H1 (cell line): Measurements from ENCODE around the gene MICOS13. TPM values are rescaled to one million over a fixed set of nuclear protein-coding genes. Genes with fewer than 3 reads are reported as not detected.

Source experiments
- BRCA1 ChIP-seq: IDR thresholded peaks from 2 replicates; pipeline ENCODE4 v1.6.1; 2012; ENCODE audit warnings: low read depth, low read length, improper control_type of control experiment
- CHD7 ChIP-seq: fragments of 300-600 bp; sonication (generic); IDR thresholded peaks from 2 replicates; pipeline ENCODE4 v1.7.1; 2012; ENCODE audit warnings: low read length, moderate library complexity, mild to moderate bottlenecking, inconsistent platforms; ENCODE audit not compliant: insufficient replicate concordance
- JUND ChIP-seq: IDR thresholded peaks from 2 replicates; pipeline ENCODE4 v1.6.1; 2011; ENCODE audit warnings: mild to moderate bottlenecking, improper control_type of control experiment, low read length
- KDM4A ChIP-seq: IDR thresholded peaks from one replicate; pipeline ENCODE4 v1.7.1; 2012; ENCODE audit warnings: low read depth, mild to moderate bottlenecking, moderate library complexity, low read length, inconsistent platforms; ENCODE audit not compliant: severe bottlenecking
- RNF2 ChIP-seq: fragments of 200-900, 300-1000 bp; sonication (generic); IDR thresholded peaks from 2 replicates; pipeline ENCODE4 v1.7.1; 2016; ENCODE audit warnings: borderline replicate concordance, low read depth, mild to moderate bottlenecking, antibody characterized with exemption, low read length; ENCODE audit not compliant: poor library complexity, severe bottlenecking; ENCODE audit errors: missing control alignments
- SAP30 ChIP-seq: fragments of 300-600 bp; sonication (generic); IDR thresholded peaks from 2 replicates; pipeline ENCODE4 v1.7.1; 2012; ENCODE audit warnings: low read length, moderate library complexity, mild to moderate bottlenecking, inconsistent platforms; ENCODE audit not compliant: insufficient read depth, insufficient replicate concordance
- YY1 ChIP-seq: IDR thresholded peaks from 2 replicates; pipeline ENCODE4 v1.6.1; 2011; ENCODE audit warnings: low read depth, mild to moderate bottlenecking, low read length
- polyA plus RNA-seq, 7 experiments: library from polyadenylated mRNA; depleted of rRNA in 3 of 7; stranded (reverse) in 5 of 7; unstranded in 2 of 7; fragments of >200 nt in 5 of 7; fragments of 200-250 nt in 2 of 7; gene quantifications; 1 replicate in 5 of 7; 2 replicates in 1 of 7; 4 replicates in 1 of 7; pipeline versions ENCODE4 v1.2.1 to v1.2.3, GENCODE V29; 2011 to 2013; ENCODE audit warnings: missing spikeins in 2 of 7, mixed read lengths in 2 of 7
- total RNA-seq: library from RNA; stranded (reverse); fragmentation: NEBNext Ultra II Directional; extraction: Animal tissue kit (Norgen Biotek cat#: 25700); gene quantifications from 2 replicates; pipeline ENCODE4 v1.2.1, GENCODE V29; 2021

Gene MICOS13
- total and polyA plus RNA-seq, 2 of the 8 experiments (the other 6 are each of a cell fraction or from before 2014, with no cell fraction given), result 17.3 to 36.1 TPM

GRCh38 chr19:5727453-5728050 lies 47.2 kb upstream of the MICOS13 start (continued):
- no peak for TF ChIP-seq CHD7
- TF ChIP-seq RNF2, result no peak
- no peak for TF ChIP-seq YY1
- TF ChIP-seq BRCA1, result no peak
- no peak for TF ChIP-seq KDM4A
- no peak for TF ChIP-seq JUND
- no peak for TF ChIP-seq SAP30
